ENCODE measurements around the gene FAM117B.
"Not testable (repeated sequence)": the region's sequence is repeated elsewhere in the genome, so short reads cannot be mapped to it uniquely, and the experiment has no call there.

The FAM117B gene

DNA sequence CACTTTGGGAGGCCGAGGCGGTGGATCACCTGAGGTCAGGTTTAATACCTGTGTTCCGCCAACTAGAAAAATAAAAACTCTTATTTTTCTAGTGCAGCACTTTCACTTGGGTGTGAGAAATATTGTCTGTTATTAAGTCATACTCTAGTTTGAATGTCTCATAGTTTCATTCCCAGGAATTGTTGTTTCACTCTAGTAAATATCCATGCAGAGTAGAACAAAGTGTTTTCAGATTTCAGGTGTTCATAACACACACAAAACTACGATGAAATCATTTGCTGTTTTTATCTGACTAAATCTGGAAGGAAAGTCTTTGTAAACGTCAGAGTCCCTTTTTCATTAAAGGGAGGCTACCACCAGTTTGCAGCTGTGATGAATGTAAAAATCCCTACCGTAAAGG lies 4.0 kb downstream of the FAM117B start:
- DNase-seq (ENCODE audit: low read depth in 2 of 2), result no peak

DNA sequence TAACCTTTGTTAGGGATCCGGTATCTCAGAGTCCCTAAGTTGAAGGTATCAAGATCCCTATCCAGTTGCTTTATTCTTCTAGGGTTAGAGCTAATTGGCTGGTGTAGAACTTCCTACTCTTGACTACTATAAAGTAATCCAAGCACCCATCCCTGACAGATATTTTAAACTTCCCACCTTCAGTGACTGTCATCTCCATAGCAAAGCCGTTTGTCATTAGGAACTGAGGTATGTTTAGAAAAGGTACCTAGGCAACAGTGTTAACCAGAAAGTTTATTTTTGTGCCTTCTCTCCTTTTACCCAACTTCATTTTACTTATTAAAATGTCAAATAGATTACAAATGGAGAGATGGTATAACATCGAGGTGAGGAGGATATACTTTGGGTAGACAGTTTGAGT lies 4.5 kb downstream of the FAM117B start:
- no peak for DNase-seq (ENCODE audit: low read depth in 2 of 2)

DNA sequence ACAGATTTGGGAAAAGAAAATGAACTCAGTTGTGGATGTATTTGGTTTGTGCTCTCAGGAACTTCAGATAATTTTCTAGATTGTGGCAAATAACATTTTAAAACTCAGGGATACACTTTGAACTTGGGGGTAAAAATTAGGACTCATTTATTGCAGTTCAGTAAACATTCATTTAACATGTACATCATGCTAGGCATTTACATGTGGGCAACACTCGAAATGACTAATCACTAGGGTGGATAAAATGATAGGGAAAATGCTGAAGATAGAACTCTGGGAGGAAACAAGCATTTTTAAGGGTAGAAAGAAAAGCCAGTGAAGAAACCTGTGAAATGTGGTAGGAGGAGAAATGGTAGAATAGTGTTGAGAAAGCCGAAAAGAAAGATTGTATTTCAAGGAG lies 7.8 kb downstream of the FAM117B start:
- DNase-seq (ENCODE audit: low read depth in 2 of 2), result no peak

DNA sequence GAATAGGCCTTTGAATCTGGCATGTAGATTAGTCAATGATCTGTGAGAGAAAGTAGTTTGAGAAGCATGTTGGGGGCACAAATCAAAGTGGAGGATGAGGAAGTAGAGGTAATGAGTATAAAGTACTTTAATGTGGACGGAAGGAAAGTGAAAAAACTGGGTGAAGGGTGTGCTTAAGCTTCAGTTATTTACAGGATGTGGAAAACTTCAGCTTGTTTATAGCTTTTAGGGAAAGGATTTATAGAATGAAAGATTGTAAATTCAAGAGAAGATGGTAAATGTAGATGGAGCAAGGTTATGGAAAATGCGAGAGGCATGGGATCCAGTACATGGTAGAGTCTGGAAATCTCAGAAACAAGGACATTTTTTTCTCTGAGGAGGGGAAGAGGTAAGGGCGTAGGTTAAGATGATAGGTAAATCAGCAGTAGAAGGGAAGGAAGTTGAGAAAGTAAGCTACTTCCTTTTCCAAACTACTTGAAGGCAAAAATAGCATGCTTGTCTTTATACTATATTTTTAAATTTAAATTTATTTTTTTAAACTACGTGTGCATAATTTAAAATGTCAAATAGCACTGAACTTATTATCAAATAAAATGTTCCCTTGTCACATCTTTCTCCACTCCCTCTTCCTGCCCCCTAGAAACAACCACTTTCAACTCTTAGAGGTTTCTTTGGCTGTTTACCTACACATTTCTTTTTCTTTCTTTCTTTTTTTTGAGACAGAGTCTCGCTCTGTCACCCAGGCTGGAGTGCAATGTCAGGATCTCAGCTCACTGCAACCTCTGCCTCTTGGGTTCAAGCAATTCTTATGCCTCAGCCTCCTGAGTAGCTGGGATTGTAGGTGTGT lies 8.5 kb downstream of the FAM117B start:
- DNase-seq (ENCODE audit: low read depth in 2 of 2), result no peak

DNA sequence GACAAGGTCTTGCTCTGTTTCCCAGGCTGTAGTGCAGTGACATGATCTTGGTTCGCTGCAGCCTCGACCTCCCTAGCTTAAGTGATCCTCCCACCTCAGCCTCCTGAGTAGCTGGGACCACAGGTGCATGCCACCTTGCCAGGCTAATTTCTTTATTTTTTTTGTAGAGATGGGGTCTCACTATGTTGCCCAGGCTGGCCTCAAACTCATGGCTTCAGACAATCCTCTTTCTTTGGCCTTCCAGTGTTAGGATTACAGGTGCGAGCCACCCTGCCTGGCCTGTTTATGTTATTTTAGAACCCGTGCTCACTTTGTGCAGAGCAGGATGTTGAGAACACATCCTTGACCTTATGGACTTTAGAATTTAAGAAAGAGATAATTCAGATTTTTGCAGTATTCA lies 17.4 kb downstream of the FAM117B start:
- no peak for DNase-seq (ENCODE audit: low read depth in 2 of 2)

DNA sequence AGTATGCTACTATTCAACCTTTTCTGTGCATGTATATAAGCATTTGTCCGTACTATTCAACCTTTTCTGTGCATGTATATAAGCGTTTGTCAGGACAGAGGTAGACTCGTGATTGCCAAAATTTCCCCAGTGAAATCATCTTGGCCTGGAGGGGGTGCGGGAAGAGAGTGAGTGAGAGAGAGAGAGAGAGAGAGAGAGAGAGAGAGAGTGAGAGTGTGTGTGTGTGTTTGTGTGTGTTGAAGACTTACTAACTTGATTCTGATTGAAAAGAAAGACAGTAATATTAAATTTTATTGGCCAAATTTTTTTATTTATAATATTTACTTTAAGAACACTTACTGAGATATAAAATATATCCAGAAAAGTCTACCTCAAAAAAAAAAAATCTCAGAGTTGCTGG lies 19.1 kb downstream of the FAM117B start:
- no peak for DNase-seq (ENCODE audit: low read depth in 2 of 2)

DNA sequence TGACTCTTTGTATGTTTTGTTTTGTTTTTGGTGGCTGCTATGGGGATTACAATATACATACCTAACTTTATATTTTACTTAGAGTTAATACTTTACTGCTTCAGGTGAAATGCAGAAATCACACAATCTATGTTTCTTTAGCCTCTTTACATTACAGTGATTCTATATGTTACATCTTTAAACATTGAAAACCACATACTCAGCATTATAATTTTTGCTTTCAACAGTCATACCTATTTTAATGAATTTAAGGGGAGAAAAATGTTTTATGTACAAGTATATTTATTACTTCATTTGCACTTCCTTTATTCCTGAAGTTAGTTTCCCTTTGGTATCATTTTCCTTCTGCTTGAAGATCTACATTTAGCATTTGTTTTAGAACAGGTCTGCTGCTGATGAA lies 23.1 kb downstream of the FAM117B start:
- DNase-seq (ENCODE audit: low read depth in 2 of 2), result no peak

DNA sequence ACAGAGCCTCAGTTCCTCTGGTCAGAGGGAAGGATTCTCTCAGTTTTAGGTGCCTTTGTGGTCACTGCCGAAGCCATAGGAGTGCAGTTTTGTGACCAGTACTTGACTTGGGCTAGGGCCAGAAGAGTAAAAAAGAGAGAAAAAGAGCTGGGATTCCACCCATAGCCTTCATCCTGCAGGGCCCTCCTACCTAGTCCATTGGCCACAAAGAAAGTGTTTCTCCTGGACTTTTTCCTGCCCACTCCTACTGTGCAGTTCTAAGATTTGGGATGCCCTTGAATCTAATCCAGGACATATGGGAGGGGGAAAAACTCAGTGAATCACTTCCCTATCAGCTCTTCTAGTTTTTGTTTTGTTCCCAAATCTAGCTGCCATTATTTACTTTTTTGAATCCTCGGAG lies 26.0 kb downstream of the FAM117B start:
- DNase-seq (ENCODE audit: low read depth in 2 of 2), result no peak

DNA sequence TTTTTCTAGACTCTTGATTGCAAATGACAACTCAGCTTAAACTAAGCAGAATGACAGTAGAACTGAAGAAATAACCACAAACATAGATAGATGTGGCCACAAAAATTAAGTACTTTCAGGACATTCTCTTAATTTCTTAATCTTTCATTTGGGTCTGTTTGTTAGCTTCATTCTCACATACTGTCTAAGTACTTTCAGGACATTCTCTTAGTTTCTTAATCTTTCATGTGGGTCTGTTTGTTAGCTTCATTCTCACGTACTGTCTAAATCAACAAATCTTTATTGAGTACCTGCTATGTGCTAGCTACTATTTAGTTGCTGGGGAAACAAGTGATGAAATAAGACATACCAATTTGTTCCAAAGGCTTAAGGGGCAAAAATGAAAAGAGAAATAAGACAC lies 35.1 kb downstream of the FAM117B start:
- DNase-seq (ENCODE audit: low read depth in 2 of 2), result no peak

DNA sequence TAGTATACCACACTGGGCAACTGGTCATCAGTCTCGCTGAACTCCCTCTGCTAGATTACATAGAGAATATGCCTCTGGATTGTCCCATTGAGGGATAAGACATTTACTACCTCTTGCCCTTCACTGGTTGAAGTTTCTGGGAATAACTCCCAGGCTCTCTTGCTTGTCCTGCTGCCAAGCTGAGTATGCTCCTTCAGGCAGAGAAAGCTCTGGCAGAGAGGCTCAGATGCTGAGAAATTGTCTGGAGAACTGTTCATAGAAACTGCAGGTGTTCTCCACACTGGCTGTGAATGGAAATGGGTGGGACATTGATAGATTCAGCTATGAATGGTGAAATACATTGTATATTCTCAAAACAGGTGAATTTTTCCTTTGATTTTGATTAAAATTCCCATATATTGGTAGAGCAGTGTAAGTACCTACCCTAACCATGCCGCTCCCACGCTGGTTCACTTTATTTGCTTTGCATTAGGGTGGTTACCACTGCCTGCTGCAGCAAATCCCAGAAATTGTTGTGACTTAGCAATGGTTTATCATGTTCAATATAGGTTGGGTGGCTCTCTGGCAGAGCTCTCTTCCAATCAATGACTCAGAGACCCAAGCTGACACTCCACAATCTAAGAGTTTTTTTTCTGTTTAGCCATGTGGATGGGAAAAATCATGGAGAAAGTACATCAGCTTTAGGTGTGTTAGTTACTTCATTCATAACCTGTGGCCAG lies 36.7 kb downstream of the FAM117B start:
- DNase-seq (ENCODE audit: low read depth in 2 of 2), result no peak

DNA sequence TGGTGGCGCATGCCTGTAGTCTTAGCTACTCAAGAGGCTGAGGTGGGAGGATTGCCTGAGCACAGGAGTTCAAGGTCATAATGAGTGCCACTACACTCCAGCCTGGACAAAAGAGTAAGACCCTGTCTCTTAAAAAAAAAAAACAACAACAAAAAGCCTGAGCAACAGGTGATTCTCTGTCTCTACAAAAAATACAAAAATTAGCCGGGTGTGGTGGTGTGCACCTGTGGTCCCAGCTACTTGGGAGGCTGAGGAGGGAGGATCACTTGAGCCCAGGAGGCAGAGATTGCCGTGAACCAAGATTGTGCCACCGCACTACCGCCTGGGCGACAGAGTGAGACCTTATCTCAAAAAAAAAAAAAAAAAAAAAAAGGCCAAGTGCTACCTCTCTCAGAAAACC lies 40.3 kb downstream of the FAM117B start:
- DNase-seq (ENCODE audit: low read depth in 2 of 2), result not testable (repeated sequence)

DNA sequence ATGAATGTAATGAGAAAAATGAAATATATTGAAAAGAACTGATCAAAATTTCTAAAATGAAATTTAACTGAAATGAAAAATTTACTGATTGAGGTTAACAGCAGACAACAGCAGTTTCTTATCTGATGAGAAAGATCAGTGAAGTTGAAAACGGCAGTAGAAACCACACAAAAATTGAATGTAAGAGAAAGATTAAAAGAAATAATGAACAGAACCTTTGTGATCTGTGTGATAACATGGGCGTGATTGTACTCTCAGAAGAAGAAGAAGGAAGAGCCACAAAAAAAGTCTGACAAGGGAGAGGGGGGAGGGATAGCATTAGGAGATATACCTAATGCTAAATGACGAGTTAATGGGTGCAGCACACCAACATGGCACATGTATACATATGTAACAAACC lies 45.2 kb downstream of the FAM117B start:
- no peak for DNase-seq (ENCODE audit: low read depth in 2 of 2)

DNA sequence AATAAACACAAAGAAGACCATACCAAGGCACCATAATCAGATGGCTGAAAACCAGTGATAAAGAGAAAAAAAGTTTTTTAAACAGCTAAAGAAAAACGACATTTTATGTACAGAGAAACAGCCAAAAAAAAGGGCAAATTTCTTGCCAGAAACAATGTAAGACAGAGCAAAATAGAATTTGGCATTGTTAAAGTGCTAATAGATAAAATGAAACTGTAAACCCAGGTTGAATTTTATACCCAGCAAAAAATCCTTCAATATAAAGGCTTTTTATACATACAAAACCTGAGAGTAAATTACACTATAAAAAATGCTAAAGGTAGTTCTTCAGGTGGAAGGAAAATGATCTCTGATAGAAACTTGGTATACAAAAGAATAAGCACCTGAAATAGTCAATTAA lies 45.7 kb downstream of the FAM117B start:
- no peak for DNase-seq (ENCODE audit: low read depth in 2 of 2)

DNA sequence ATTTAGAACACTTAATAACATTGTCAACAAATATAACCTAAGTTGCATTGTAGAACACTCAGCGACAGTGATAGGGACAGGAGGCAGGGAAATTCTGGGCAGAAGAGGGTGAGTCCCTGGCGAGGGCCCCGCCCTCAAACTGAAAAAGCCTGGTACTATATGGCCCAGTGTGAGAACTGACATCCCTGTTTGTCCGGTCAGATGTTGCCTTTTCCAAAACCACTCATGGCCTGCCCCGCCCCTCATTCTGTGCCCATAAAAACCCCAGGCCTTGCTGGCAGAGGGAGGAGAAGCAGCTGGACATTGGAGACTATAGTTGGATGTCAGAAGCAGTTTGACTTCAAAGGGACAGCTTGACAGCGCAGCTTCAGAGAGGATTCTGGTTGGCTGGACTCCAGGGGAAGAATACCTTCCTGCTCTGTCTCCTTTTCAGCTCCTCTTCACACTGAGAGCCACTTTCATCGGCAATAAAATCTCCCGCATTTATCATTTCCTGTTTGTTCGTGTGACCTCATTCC lies 47.0 kb downstream of the FAM117B start:
- DNase-seq (ENCODE audit: low read depth in 2 of 2), result no peak

DNA sequence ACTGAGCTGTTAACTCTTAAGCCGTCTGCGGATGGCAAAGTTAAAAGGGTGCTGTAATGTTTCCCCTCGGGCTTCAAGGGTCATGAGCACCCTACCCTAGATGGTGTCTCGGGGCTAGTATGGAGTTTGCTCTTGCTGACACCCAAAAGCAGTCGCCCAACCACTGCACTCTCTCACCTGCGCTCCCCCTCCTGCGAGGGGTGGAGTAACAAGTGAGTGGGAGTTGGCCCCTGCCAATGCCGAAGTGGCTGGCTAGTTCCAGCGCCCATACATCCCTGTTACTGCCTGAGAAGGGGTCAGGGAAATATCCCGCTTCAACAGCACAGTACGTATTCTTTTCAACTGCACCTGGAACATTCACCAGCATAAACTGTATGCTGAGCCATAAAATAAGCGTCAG lies 47.5 kb downstream of the FAM117B start:
- no peak for DNase-seq (ENCODE audit: low read depth in 2 of 2)

DNA sequence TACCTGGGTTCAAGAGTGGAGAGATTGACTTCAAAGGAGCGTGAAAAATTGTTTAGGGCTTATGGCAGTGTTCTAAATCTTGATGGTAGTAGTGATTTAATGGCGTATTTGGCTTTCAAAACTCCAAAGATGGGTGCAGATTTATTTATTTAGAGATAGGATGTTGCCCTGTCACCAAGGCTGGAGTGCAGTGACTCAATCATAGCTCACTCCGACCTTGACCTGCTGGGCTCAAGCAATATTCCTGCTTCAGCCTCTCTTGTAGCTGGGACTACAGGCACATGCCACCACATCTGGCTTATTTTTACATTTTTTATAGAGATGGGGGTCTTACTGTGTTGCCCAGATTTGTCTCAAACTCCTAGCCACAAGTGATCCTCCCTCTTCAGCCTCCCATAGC lies 52.5 kb downstream of the FAM117B start:
- DNase-seq (ENCODE audit: low read depth in 2 of 2), result no peak

DNA sequence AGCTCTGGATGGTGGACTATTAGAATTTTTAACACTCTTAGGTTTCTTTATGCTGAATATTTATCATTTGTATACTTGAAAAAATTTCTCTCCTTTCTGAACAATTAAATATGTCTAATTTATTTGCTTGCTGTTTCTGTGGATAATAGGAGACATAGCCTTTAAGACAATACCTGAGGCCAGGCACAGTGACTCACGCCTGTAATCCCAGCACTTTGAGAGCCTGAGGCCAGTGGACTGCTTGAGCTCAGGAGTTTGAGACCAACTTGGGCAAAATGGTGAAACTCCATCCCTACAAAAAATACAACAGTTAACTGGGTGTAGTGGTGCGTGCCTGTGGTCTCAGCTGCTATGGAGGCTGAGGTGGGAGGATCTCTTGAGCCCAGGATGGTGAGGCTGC lies 54.7 kb downstream of the FAM117B start:
- DNase-seq (ENCODE audit: low read depth in 2 of 2), result no peak

DNA sequence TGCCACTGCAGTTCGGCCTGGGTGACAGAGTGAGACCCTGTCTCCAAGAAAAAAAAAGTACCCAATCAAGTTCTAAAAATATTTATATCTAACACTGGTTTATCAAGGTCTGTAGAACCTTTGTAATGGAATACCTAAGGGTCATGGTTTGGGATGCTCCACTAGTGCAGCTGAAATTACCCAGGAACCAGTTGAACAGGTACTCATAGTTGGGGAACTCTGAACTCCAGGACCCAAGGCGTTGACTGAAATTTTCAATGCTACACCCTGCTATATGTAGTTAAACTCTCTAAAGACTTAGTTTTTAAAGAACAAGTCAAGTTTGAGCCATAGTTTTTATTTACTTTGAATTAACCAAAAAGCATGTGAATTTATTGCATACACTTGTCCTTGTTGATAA lies 55.1 kb downstream of the FAM117B start:
- no peak for DNase-seq (ENCODE audit: low read depth in 2 of 2)

DNA sequence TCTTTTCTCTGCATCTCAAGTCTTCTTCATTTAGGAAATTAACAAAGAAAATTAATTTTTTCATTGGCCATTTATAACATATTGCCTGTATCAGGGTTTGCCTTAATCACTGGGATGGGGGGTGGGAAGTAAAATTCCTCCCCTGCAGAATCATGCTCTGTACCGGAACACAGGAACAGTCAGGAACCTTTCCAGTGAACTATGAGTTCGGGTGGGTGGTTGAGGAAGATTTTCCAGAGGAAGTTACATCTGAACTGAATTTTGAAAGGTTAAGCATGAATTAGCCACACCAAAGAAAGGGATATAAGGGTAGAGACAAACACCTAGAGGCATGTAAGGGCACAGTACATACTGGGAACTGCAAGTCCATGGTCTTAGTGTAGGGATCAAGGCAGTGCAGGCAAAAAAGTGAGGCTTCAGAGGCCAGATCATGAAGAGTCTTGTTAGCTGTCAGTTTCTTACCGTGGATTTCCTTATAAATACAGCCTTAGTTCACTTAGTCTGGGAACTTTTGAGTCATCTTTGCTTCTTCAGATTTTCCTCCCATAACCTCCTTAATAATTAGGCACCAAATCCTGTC lies 55.6 kb downstream of the FAM117B start:
- DNase-seq (ENCODE audit: low read depth in 2 of 2), result no peak

DNA sequence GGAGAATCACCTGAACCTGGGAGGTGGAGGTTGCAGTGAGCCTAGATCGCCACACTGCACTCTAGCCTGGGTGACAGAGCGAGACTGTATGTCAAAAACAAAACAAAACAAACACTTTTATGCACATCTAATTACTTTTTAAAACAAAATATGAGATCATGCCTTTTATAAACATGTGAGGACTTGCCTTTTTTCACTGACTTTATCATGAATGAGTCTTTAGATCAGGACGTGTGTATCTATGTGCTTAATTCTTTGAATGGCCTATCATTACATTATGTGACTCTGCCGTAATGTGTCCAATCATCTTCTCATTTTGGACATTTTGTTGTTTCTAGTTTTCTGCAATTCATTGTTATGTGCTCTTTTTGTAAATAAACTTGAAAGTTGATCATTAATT lies 58.7 kb downstream of the FAM117B start:
- no peak for DNase-seq (ENCODE audit: low read depth in 2 of 2)

DNA sequence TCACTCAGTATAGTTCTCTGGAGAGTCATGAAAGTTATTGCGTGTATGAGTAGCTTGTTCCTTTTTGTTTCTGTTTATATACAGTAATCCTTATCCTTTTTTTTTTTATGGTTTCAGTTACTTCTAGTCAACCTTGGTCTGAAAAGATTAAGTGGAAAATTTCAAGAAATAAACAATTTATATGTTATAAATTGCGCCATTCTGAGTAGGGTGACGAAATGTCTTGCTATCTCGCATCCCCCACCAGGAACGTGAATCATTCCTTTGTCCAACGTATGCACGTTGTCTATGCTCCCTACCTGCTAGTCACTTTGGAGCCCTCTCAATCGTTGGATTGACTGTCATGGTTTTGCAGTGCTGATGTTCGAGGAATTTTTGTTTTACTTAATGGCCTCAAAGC lies 60.4 kb downstream of the FAM117B start:
- DNase-seq (ENCODE audit: low read depth in 2 of 2), result no peak

DNA sequence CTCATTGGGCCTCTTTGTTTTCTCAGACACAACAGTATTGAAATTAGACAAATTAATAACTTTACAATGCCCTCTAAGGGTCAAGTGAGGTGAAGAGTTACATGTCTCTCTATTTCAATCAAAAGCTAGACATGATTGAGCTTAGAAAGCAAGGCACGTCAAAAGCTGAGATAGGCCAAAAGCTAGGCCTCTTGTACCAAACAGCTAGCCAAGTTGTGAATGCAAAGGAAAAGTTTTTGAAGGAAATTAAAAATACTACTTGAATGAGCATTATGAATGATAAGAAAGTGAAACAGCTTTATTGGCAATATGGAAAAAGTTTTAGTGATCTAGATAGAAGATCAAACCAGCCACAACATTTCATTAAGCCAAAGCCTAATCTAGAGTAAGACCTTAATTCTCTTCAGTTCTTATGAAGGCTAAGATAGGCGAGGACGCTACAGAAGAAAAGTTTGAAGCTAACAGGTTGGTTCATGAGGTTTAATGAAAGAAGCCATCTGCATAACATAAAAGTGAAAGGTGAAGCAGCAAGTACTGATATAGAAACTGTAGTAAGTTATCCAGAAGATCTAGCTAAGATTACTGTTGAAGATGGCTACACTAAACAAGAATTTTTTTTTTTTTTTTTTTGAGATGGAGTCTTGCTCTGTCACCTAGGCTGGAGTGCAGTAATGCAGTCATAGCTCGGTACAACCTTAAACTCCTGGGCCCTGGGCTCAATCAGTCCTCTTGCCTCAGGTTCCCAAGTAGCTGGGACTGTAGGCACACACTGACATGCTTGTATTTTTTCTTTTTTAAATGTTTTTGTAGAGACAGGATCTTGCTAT lies 65.5 kb downstream of the FAM117B start:
- no peak for DNase-seq (ENCODE audit: low read depth in 2 of 2)

Measured in stimulated activated CD4-positive, alpha-beta T cell treated with anti-CD3 and anti-CD28 coated beads, Interleukin-15, amount 100 ng/mL, for 48 hours (primary cell).